ENCODE measurements around the gene HSF2BP.
"Not testable (repeated sequence)": the region's sequence is repeated elsewhere in the genome, so short reads cannot be mapped to it uniquely, and the experiment has no call there.

HSF2BP gene

GRCh38 chr21:43513023-43513422, 146.3 kb downstream of the HSF2BP start:
- not testable (repeated sequence) for DNase-seq

GRCh38 chr21:43511209-43511608, 148.1 kb downstream of the HSF2BP start:
- not testable (repeated sequence) for DNase-seq

- DNase-seq, result not testable (repeated sequence)
Observed at GRCh38 chr21:43510669-43511068, 148.6 kb downstream of the HSF2BP start.

DNA sequence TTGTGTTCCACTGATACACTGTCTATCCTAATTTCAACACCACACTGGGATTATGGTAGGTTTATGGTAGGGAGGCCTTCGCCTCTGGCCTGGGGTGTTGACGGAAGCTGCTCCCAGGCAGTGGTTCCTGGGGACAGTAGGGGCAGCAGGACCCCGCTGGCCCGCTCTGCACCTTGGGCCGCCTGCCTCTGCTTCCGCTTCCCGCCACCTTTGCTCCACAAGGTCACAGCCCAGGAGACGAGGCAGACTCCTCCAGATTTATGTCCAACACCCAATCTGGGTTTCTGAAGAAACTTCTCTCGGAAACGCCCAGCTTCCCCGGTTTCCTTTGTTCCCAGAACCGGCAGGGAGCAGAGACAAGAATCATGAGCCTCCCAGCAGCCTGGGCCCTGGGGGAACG, 155.4 kb downstream of the HSF2BP start:
- not testable (repeated sequence) for DNase-seq

GRCh38 chr21:43503075-43503750, 156.1 kb downstream of the HSF2BP start:
- not testable (repeated sequence) for DNase-seq

- DNase-seq, result not testable (repeated sequence)
Observed at GRCh38 chr21:43502407-43503071, 156.7 kb downstream of the HSF2BP start.

DNA sequence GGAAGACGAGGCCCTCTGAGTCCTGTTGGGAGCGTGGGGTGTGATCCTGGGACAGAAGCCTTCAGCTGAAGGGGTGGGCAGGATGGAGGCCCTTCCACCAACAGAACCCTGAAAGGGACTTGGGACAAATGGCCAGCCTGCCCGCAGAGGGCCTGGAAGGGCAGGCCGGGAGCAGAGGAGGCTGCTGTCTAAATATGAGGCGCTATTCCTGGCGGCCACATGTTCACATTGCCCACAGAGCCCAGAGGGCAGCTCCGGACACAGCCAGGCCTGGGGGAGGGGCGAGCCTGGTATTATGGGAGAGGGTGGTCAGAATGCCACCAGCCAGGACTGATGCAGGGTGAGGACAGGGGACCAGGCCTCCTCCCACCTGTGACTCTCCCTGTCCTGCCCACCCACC, 160.4 kb downstream of the HSF2BP start:
- not testable (repeated sequence) for DNase-seq

DNA sequence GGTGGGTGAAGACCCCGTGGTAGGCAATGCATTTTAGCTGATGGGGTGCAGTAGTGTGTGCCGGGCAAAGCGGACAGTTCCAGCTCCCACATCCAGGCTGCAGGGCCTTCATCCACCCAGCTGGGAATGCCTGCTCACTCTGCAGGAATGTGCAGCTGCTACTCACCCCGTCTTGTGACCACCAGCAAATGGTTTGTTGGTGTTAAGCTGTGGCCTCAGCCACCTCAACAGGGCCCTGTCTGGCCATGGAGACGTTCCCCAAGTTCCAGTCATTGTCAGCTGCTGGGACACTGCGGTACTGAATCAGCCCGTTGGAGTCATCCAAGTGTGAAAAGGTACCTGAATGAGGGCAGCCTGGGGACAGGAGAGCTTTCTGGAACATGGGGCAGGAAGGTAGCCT, 161.2 kb downstream of the HSF2BP start:
- not testable (repeated sequence) for DNase-seq

GRCh38 chr21:43494279-43495012, 164.8 kb downstream of the HSF2BP start:
- DNase-seq, result not testable (repeated sequence)

DNA sequence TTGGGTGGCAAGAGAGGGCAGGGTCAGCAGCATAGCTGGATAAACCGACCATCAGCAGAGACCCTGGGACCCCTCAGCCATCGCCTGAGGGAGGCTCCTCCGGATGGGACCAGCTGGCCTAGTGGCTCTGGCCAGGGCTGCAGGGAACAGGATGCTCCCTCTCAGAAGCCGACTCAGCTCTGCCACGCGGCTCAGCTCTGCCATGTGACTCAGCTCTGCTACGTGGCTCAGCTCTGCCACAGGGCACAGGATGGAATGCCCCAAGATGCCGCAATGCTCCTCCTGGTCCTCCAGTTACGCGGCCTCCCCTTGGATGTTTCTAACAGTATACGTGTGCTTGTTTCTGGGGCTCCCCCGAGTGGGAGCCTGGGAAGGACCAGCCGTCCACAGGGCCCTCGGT, 165.8 kb downstream of the HSF2BP start:
- DNase-seq, result not testable (repeated sequence)

DNA sequence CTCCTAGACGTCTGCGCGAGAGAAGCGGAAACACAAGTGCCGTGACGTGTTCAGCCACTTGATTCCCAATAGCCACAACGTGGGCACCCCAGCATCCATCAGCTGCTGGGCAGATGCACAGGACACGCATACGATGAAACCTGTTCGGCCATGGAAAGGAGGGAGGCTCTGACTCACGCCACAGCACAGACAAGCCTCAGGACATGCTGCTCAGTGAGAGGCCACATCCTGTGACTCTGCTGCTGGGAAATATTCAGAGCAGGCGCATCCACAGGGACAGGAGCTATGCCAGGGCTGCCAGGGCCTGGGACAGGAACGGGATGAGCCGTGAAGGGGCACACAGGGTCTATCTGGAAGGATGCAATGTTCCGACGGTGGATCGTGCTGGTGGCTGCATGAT, 171.1 kb downstream of the HSF2BP start:
- not testable (repeated sequence) for DNase-seq

DNA sequence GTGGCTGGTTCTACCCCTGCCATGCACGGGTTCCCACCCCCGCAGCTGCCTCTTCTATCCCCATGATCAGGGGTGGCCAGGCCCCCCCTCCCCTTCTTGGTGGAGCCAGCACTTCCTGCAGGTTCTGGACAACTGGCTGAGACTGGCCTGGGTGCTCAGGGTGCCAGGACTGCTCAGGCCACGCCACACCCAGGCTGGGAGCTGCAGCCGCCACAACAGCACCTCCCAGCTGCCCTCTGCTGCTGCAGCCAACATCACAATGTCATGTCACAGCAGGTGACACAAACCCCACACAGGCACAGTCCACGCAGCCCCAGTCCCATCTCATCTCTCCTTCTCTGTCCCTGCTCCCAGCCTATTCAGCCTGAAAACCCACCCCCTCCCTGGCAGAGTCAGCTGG, 173.2 kb downstream of the HSF2BP start:
- not testable (repeated sequence) for DNase-seq

- not testable (repeated sequence) for DNase-seq
Observed at GRCh38 chr21:43485016-43485415, 174.3 kb downstream of the HSF2BP start.

DNA sequence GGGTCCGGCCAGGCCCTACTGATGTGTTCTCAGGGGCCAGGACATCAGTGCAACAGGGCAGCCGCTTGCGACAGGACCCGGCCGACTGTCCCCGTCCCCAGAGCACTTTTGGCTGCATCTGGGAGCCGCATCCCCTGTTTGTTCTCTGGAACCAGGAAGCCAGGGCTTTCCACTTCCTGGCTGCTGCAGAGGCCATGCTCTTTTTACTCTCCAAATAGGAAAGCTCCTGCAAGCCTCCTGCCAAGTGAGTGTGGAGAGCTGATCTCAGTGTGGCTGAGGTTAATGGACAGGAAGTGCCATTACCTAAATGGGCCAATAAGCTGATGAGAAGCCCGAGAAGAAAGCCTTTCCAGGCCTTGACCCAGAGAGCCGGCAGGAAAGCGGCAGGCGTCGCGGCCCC, 180.1 kb downstream of the HSF2BP start:
- not testable (repeated sequence) for DNase-seq
